Left forelimb (tissue), 1 donor: ENCODE results near the gene LONRF2.

Source experiments
- DNase-seq: peaks from one replicate; pipeline ENCODE4 v3.0.0-alpha.2; 2018; ENCODE audit warnings: low spot score

LONRF2 gene

DNA sequence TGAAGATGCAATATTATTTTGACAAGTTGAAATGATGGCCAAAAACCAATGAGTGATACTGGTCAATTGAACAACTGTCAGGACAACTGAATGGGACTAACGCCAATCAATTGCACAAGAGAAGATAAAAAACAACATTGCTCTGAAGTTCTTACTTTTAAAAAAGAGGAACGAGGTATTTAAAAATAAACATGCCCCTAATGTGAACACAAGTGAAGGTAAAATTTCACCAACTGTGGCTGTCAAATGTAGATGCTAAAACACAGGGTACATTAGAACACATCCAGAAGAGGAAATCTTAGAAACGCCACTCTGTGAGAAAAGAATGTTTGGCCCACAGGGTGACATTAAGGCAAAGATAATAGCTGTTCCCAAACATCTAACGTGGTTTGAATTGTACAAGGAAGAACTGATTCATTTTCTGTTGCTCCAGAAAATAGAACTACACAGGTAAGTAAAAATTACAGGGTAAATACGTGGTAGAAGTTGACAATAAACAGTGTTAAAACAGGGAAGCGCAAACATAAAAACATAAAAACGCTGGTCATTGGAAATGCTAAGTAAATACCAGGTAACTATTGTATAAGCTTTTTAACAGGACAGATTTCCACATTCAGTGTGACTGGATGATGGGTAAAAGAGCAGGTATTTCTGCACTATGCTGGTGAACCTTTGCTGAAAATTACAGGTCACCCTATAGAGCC lies 20.3 kb downstream of the LONRF2 start:
- DNase-seq, result no peak

DNA sequence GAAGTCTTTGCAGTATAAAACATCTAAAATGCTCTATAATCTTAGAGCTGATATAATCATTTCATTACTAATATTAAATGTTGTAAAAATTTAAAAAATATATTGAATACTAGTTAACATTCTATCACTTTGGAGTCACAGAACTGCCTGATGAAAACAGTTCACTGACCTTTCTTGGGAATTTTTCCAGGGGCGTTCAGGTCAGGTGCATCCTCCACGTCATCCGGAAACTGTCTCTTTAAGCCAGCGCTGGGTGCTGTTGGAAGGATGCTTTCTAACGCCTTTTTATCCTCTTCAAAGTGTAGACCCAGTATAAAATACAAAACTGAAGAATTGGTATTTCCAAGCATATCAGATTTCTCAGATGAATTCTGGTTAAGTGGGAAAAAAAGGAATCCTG lies 22.8 kb downstream of the LONRF2 start:
- no peak for DNase-seq

GRCh38 chr2:100297511-100297910 lies 24.8 kb downstream of the LONRF2 start:
- no peak for DNase-seq

DNA sequence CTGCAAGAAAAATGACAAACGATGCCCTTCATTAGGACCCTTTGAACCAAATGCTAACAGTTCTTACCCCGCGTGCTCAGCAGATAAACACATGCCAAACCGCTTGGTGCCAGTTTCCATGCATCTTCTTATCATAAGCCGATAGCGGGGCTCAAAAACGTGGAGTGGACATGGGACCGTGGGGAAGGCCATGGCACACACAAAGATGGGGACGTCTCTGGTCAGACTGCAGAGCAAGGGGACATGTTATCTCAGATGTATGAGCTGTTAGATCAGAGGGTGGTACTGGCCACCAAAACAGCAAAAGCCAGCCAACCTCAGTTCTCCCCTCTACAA lies 28.2 kb downstream of the LONRF2 start:
- DNase-seq, result no peak

- DNase-seq, result no peak
Measured at GRCh38 chr2:100293341-100294161, 28.8 kb downstream of the LONRF2 start.

DNA sequence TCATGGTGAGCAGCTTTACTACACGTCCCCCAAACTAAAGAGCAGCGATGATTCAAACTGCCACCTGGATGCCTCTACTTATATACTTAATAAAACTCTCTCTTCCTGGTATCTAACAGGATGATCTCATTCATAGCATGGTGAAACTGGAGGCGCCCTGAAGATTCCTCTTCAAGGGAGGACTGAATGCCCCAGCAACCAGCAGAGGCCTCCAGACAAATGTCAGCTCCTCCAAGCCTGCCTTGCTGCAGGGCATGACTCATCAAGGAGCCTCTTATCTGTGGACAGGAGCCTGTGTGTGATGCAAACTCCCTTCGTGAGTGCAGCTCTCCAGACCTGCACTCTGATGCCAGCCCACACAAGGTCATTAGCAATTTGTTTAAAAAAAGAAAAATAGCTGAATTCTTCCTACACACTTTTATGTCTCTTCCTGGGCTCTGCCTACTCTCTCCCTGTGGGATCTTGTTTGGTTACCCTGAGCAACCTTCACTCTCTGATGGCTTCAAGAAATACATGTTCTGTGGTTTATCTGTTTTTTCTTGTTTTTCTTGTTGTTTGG lies 30.2 kb downstream of the LONRF2 start:
- DNase-seq, result no peak

- no peak for DNase-seq
Measured at GRCh38 chr2:100291152-100291970, 30.9 kb downstream of the LONRF2 start.

GRCh38 chr2:100290718-100291151 lies 31.6 kb downstream of the LONRF2 start:
- no peak for DNase-seq

DNA sequence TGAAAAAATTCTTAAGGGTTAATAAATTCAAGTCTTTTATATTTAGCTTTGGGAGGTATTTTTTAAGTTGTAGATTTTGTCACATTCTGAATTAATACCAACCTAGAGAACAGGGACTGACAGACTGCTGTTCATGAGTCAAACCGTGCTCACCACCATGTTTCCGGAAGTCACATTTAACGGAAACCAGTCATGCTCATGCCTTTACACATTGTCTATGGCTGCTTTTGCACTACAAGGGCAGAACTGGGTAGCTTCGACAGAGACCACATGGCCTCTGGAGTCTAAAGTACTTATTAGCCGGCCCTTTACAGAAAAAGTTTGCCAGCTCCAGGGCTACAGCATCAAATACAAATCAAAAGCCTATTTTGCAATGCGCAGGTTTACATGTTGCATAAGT lies 33.3 kb downstream of the LONRF2 start:
- no peak for DNase-seq

DNA sequence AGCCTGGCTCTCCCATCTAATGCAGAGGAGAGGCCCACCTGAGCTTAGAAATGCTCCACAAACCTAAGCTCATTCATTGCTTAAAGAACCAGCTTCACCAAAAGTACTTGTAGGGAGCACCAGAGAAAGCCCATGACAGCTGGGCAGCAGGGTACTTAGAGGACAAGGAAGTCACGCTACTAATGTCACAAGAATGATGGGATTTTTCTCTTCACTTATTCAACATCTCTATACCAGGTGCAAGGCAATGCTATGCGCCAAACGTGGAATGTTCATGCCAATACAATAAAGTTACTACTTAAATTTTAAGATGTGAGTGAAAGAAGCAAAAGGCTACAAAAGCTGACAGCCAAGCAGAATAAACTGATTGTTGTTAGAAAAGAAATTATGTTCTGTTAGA lies 36.0 kb downstream of the LONRF2 start:
- no peak for DNase-seq

GRCh38 chr2:100285691-100286090 lies 36.6 kb downstream of the LONRF2 start:
- no peak for DNase-seq

GRCh38 chr2:100285011-100285410 lies 37.3 kb downstream of the LONRF2 start:
- DNase-seq, result no peak

DNA sequence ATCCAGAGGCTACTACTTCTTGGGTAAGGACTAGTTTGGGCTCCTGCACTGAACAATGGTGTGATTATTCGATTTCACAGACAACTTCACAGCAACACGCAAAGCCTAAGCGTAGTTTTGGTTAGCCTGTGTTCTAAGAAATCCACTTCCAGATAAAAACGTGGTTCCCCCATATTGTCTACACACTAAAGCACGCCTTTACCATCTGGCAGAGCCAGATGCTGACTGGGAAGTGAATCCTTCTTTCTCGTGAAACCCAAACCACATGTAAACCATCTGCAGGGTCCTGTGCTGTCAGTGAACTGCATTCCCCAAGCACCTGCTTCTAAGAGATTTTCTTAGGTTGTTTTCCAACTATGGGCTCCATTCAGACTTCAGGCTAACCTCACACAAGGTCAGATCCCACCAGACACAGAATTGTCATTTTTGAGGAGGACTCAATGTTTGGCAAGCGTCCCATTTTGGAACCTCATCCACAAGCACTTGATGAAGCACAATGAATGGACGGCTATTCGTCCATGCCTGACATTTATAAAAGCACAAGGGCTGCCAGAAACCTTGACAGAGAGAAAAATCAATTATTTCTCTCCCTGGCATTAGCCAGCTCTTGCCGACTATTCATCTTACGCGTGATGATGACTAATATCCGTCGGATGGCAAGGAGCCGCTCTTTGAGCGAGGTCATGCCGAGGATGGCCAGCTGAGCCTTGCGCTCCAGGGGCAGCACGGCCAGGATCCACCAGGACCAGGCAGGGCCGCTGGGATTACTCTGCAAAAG lies 38.4 kb downstream of the LONRF2 start:
- DNase-seq, result no peak

DNA sequence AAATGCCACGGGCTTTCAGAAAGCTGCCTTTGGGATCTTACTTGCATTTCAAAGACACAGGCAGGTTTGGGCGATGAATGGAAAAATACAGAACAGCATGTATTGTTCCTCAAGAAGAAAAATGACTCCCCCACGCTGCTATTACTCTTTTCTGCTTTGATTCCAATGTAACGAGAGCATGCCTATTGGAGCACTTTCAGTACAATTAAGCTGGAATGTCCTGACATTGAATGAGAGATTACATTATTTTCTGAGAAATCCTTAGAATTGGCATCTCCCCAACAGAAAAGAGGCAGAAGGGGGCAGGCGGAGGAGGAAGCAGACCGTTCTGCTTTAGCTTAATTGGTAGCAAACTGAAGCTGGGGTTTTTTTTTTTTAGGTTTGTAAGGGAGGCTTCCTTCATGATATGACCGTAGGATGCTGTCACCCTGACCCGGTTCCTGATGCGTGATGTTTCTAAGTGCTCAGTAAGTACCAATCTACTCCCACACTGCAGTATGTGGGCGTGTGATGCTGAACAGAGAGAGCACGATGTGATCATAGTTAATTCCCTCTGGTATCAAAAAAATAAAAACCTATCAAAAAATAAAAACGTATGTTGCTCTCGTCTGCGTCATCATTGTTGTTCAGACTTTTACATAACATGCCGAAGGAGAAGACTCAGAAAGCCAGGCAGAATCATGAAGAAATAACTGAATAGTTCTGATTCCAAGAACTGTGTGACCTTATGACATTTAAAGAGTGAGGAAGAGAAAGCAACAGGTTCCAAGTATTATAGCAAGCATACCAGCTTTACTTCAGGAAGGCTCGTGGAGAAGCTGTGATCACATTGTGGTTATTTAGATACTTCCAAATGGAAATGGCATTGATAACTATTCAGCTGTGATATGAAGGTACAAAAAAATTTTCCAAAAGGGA lies 40.5 kb downstream of the LONRF2 start:
- DNase-seq, result no peak

- DNase-seq, result no peak
Measured at GRCh38 chr2:100279586-100280534, 42.4 kb downstream of the LONRF2 start.

- no peak for DNase-seq
Measured at GRCh38 chr2:100278986-100279385, 43.3 kb downstream of the LONRF2 start.

DNA sequence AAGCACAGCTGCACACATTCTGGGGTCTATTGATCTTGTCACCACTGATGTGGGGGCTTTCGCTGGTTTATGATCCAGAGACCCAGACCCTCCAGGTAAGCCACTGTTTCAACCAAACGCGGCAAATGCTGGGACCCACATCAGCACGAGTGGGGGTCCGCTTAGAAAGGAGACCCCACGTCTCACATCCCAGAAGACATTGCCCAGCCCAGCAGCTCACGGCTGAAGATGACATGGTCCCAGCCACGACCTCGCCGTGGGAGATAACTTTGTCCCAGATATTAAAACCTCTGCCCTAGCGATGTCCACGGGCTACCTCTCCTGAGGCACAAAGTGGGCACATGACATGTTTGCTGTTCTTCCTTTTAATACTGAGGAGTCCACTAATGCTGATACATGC lies 43.8 kb downstream of the LONRF2 start:
- no peak for DNase-seq

DNA sequence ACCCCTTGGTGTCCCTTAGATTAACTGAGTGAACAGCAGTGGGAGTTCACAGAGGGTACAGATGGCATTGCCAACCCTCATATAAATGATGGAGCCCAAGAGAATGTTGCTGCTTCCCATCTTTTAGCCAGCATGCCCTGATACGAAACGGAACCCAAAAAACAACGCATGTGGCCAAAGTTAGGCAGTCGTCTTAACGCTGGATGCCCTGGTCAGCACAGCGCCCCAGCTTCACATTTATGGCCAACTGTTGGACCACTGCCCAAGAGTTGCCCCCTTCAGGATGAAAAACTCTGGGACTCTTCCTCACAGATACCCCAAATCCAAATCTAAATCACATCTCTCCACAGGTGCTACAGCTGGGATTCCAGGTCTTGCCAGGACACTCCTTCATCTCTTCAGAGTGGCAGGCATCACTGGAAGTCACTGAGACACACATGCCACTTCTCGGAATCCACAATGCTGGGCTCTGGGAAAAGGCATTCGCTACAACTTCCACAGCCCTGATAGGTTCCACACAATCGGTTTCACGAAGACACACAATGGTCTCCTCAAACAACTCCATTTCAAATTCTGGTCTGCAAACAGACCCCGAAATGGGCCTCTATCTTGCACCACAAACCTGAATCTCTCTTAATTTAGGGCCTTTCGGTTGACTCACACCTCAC lies 44.6 kb downstream of the LONRF2 start:
- DNase-seq, result no peak

- DNase-seq, result no peak
Measured at GRCh38 chr2:100276716-100277115, 45.6 kb downstream of the LONRF2 start.
